HG03175 (cell line): ENCODE results near the gene WFIKKN2.
A peak's percentile ranks its signal among the peaks of the same experiment; 100 is the strongest.
"Not testable (repeated sequence)": the region's sequence is repeated elsewhere in the genome, so short reads cannot be mapped to it uniquely, and the experiment has no call there.

Experiments used
- ATAC-seq: cut with Tn5 transposase; IDR thresholded peaks from one replicate; pipeline ENCODE4 v1.9.1; 2021; ENCODE audit warnings: mild to moderate bottlenecking, moderate library complexity; ENCODE audit not compliant: unreplicated experiment

Gene WFIKKN2

DNA sequence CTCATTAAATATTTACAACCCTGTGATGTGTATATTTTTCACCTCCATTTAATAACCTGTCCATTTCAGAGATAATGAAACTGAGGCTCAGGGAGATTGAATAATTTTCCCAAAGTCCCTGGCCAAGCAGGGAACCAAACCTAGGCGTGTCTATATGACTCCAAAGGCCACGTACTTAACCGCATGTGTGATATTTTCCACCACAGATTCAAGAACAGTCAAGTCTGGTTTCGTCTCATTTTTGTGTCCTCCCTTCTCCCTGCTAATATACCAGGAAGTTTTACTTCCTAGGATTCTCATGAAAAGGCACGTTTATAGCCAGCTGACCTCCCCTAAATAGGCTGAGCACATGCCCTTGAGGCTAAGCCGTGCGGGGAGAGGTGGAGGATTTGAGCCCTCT is 15.3 kb downstream of the WFIKKN2 start:
- ATAC-seq, result no peak

DNA sequence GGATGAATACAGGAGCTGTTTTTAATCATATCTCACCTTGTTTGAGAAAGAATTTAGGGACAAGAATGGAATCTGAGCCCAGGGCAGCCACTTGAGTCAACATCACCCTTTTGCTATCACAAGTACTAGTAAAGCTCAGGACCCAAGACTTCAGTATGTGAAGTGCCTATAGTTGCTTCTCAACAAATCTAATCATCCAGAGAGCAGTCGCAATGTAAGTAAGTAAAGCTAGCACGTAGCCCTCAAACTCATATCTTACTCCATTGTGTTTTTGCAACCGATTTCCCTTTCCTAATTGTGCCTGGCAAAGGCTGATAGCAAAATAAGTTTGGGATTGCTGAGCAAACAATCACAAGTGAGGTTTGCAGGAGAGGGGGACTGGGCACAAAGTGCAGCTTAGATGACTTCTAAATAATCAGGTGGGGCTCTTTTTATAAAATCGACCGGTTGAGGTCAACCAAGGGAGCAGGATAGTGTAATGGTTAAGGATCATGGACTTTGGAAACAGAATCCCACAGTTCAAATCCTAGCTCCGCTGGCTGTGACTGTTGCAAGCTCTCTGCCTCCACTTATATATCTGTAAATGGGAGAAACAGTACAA is 17.7 kb downstream of the WFIKKN2 start:
- no peak for ATAC-seq

DNA sequence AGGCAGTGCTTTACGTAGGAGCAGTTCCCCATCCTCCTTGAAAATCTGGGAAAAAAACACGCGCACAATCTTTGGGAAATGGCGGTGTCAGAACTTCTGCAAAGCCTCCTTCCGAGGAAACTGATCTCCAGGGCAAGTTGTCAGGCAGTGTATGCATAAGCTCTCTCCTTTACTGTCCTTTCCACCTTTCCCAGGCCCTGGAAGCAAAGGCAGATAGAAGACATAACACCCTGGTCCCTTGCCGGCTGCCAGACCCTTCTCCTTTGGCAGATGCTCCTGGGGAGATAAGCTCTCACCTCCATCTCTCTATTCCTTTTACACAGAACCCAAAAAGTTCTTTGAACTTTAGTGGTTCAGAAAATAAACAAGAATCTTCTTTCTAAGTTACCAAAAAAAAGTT is 18.4 kb downstream of the WFIKKN2 start:
- ATAC-seq, result no peak

- ATAC-seq, result no peak
Measured at GRCh38 chr17:50855708-50856330, 20.4 kb downstream of the WFIKKN2 start.

DNA sequence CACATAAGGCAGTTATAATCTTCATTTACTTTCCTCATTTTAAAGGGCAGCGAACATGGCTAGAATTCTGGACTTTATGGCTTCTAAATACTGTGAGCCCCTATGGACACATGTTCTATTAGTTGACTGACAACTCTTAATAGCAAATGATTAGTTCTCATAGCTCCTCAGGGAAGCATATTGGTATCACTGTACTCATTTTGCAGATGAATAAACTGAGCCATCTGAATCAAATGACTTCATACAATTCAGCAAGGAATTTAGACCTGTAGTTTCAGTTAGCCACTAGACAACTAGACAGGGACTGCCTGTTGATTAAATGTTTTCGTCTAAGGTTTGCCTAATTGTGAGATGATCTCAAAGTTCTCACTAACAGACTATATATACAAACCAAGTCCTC is 21.0 kb downstream of the WFIKKN2 start:
- no peak for ATAC-seq

GRCh38 chr17:50858486-50859225 is 23.3 kb downstream of the WFIKKN2 start:
- ATAC-seq, result no peak

GRCh38 chr17:50859727-50860126 is 24.3 kb downstream of the WFIKKN2 start:
- not testable (repeated sequence) for ATAC-seq

GRCh38 chr17:50861334-50861676 is 25.9 kb downstream of the WFIKKN2 start:
- ATAC-seq, result no peak

GRCh38 chr17:50861822-50862528 is 26.6 kb downstream of the WFIKKN2 start:
- ATAC-seq, result no peak

- ATAC-seq, result no peak
Measured at GRCh38 chr17:50863221-50863843, 27.9 kb downstream of the WFIKKN2 start.

DNA sequence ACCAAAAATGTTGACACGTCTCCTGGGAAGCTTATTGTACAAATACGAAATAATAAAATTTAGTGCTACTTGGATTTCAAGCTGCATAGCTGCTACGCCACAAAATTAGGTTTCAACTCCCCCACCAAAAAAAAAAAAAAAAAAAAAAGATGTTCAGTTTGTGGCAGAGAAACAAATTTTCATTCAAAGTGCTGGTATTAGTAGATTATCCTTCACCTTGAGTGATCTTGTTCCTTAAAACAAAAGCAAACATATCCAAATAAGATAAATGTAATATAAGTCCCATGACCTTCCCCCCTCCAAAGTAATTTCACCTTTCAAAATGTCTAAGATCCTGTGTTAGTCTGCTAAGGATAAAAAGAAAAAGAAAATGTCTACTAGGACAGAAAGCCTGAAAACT is 28.5 kb downstream of the WFIKKN2 start:
- no peak for ATAC-seq

DNA sequence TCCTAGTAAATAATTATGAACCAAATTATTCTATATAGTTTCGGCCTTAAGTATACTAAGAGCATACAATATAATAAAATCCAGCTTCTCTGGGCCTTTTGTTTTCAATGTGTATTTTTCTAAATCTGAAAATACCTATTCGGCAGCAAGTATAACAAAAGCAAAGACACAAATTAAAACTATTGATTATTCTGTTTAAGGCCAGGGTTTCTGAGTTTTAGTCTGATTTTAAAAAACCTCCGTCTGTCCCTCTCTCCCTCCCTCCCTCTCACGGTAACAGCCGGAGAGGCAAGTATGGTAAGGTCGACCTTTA is 29.3 kb downstream of the WFIKKN2 start:
- ATAC-seq, result no peak

DNA sequence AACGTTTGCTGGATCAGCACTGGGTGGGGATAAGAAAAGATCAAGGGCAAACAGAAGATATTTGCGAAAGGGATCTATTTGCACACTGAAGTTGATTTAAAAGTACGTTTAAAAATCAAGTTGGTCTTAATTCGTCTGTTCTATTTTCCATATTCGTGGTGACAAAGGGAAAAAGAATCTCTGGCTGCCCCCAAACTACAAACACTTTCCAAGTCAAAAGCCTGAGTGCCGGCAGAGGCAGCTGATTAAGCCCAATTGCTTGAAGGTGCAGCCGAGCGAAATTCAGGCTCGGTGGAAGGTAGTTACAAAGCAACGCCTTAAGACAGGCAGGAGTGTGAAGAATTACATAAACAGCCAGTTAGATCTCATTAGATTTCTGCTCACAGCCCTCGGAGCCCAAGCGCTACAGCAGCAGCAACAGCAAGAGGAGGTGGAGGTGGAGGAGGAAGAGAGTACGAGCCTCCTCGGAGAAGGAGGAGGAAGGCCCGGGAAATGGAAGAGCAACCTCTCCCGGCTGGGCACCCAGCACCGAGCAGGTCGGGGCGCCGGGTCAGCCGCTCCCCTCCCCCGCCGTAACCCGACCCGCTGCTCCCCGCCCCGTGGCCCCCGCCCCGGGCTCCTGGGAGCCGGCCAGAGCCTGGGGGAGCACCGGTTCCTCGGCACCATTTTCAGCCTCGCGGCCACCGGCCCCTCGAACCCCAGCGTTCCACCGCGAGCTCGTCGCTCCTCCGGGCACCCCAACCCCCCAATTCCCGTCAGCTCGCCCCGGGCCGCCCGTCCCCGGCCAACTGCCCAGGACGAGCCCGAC is 29.9 kb downstream of the WFIKKN2 start:
- ATAC-seq, result peak; percentile 12

GRCh38 chr17:50865868-50866260 is 30.5 kb downstream of the WFIKKN2 start:
- peak; percentile 16 for ATAC-seq

- peak; percentile 70 for ATAC-seq
Measured at GRCh38 chr17:50866261-50866949, 31.0 kb downstream of the WFIKKN2 start, which contains the start of gene TOB1. Gene TOB1 (minus strand): TSS chr17:50866354. CDS start chr17:50864017, 2,337 bp downstream.

DNA sequence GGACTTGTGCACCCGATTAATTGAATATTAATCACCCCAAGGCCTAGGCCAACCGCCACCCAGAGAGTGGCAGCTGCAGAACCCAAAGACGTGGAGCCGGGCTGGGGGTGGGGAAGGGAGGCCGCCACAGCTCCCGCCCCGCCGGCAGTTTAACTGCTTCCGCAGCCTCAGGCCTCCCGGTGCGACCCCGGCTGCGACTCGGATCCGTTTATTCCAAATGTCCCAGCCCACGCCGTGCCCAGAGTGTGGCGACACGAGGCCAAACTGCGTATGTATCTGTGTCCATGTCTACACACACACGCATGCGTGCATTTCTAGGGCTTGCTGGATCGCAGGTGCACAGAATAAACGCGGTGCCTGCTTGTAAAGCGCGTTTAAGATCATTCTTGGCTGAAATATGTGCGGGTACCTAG is 31.6 kb downstream of the WFIKKN2 start:
- ATAC-seq, result peak; percentile 29

DNA sequence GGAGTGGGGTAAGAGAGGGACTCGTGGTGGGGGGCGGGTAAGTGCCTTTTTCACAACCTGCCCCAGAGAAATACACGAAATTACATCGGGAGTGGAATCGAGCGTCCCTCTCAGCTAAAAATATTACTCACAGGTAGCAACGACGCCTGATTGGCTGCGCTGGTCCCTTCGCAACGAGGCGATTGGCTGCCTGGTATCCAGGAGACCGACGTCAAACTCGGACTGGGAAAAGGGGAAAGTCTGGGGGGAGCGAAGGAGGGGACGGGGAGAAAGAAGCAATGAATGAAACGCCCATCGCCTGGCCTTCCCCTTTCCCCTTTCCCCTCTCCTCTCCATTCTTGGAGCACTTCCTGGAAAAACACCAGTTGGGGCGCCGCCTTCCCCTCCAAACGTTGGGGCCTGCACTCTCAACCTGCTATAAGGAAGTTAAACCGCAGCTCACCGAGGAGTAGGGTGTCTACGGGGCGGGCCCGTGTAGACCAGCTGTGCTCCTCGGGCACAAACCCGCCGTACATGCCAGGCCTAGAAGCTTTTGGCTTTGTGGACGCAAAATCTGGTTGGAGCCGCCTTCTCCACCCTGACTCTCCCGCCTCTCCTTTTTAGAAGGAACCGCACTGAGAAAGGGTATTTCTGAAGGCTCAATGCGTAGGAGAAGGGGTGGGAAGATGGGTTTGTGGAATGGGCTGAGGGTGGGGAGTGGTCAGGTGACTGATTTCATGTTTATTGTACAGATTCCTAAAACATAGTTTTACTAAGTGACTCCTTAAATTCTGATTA is 32.2 kb downstream of the WFIKKN2 start:
- ATAC-seq, result peak; percentile 39

DNA sequence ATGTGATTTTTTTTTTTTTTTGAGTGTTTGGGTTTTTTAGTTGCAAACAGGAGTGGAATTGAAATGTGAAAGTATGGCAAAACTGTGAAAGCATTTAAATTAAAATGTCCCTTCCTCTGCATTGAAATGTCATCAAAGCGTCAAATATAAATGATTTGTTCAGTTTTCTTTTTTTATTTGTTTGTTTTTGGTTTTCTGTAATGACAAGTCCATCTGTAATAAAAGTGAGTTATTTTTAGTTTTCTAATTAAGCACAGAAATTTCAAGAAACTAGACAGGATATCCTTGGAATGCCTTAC is 32.7 kb downstream of the WFIKKN2 start:
- ATAC-seq, result no peak

- ATAC-seq, result no peak
Measured at GRCh38 chr17:50868602-50869001, 33.2 kb downstream of the WFIKKN2 start.
